Measurements from ENCODE around the gene VSIG4. TPM values are rescaled to one million over a fixed set of nuclear protein-coding genes. Genes with fewer than 3 reads are reported as not detected.

The VSIG4 gene
- total RNA-seq, 2 experiments from 2014 or later: 0.23 TPM; not detected in 1

DNA sequence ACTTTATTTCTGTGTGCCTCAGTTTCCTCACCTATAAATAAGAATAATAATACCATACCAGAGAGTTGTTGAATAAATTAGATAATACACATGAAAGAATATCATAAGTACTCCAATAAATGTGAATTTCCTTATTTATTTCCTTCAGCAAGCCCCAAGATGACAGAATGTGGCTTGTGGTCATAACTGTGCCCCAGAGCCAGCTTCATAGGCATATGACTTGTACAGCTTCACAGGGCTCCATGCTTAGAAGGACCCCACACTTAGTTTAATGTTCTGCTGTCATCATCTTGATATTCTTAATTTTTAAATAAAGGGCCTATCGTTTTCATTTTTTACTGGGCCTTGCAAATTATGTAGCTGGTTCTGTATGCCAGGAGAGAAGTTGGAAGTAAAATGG lies 25.3 kb downstream of the VSIG4 start:
- DNase-seq: no peak
- peaks cover 75% of the 10 kb centered on the region for H3K4me1 Mint-ChIP-seq (ENCODE audit: low read depth)
- H3K36me3 Mint-ChIP-seq (ENCODE audit: low read depth): peaks cover 2% of the 10 kb centered on the region
- no peak for ATAC-seq
- no peaks in the 10 kb centered on the region for H3K27me3 Mint-ChIP-seq
- no peak overlapping the region for H3K4me3 Mint-ChIP-seq
- no peaks in the 10 kb centered on the region for H3K9me3 Mint-ChIP-seq
- peak overlapping the region; percentile 69 for H3K27ac Mint-ChIP-seq
- TF ChIP-seq, protein P1, sequence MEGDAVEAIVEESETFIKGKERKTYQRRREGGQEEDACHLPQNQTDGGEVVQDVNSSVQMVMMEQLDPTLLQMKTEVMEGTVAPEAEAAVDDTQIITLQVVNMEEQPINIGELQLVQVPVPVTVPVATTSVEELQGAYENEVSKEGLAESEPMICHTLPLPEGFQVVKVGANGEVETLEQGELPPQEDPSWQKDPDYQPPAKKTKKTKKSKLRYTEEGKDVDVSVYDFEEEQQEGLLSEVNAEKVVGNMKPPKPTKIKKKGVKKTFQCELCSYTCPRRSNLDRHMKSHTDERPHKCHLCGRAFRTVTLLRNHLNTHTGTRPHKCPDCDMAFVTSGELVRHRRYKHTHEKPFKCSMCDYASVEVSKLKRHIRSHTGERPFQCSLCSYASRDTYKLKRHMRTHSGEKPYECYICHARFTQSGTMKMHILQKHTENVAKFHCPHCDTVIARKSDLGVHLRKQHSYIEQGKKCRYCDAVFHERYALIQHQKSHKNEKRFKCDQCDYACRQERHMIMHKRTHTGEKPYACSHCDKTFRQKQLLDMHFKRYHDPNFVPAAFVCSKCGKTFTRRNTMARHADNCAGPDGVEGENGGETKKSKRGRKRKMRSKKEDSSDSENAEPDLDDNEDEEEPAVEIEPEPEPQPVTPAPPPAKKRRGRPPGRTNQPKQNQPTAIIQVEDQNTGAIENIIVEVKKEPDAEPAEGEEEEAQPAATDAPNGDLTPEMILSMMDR (IDR thresholded peaks at IDR 0.05): no peak
- ChIA-PET POLR2A (interaction anchor here (0.5 to 1.3 kb wide), 2 partner anchors 41 to 309 kb away, joined by 3 to 4 read pairs; no protein-coding TSS in a partner anchor), CTCF (interaction anchor here (1.4 kb wide), 2 partner anchors 22 to 433 kb away, joined by 3 read pairs; no protein-coding TSS in a partner anchor)
- intact Hi-C loops (cut with micrococcal nuclease): no loop called here

DNA sequence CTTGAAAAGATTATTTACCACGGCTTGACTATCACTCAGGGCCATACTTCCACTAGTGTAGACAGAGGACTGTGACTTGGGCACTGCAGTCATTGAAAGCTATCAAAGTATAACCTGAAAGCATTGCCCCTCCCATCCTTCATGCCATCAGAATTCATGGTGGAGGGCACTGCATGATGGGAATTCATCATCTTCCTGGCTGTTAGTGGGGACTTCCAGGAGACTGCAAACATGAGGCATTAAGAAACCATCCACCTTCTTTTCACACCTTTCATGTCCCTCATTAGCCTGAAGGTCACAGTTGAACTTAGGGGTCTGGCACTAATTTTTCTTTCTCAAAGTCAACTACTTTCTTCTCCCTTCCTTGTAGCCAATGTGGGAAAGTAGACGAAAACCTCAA lies 25.8 kb downstream of the VSIG4 start:
- Mint-ChIP-seq H3K9me3 (no peaks in the 10 kb centered on the region), H3K4me3 (no peak overlapping the region), H3K4me1 (ENCODE audit: low read depth) (peaks cover 72% of the 10 kb centered on the region), H3K27ac (peak overlapping the region; percentile 67), H3K36me3 (ENCODE audit: low read depth) (peaks cover 2% of the 10 kb centered on the region), H3K27me3 (no peaks in the 10 kb centered on the region)
- DNase-seq: no peak
- ATAC-seq: no peak
- ChIA-PET POLR2A (interaction anchor here (1.3 kb wide), 1 partner anchor 309 kb away, joined by 4 read pairs; no protein-coding TSS in a partner anchor), CTCF (no interaction called here)
- TF ChIP-seq, protein P1 (IDR thresholded peaks at IDR 0.05): no peak
- intact Hi-C loops (cut with micrococcal nuclease): no loop called here

DNA sequence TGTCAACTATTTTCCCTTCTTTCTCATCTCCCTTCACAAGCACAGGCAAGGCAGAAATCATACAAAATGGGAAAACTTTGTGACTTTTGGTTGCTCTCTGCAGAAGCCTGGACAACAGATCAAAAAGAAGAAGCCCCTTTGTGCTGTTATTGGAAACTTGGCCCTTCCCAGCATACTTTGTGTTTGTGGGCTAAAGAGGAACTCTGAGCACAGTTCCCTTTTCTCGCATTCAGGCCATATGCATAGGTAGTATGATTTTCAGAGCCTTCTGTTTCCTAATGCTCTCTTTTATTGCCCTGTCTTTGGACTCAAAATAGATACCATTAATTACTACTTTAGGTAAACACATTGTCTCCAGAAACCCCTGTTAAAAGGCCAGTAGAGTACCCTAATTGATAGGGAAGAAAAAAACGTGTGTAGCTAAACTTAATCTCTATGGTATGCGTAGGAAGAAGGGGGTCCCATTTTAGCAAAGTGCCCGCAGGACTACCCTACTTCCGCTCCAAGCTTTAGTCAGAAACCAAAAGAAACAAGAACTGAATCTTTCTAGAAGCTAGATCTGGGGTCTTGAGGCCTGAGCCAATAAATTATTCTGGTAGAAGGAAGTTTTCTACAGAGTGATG lies 26.6 kb downstream of the VSIG4 start:
- Mint-ChIP-seq H3K36me3 (ENCODE audit: low read depth) (peaks cover 2% of the 10 kb centered on the region), H3K4me3 (no peak overlapping the region), H3K9me3 (no peaks in the 10 kb centered on the region), H3K27me3 (no peaks in the 10 kb centered on the region), H3K4me1 (ENCODE audit: low read depth) (peaks cover 66% of the 10 kb centered on the region), H3K27ac (peak overlapping the region; percentile 67)
- TF ChIP-seq, protein P1 (IDR thresholded peaks at IDR 0.05): no peak
- POLR2A ChIA-PET: no interaction called here
- CTCF ChIA-PET: no interaction called here
- ATAC-seq (no peak), DNase-seq (no peak)
- intact Hi-C loops (cut with micrococcal nuclease): no loop called here

DNA sequence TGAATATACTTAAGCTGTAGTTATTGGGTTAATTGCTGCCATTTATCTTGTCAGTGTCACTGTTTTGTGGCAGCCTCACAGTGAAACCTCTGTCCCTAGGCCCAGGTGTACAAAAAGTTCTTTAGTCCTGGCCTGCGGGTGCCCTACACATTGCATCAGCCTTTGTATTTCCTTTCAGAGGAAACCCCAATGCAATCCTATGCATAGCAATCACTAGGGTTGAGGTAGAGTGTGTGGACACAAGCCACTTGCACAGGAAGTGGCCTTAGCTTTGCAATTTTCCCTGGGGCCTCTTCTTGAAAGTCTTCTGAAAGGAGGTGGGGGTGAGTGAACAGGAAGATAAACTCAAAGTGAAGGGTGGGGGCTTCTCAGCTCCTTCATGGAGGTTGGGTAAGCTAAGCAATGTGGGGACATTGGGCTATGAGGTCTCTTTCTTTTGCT lies 27.8 kb downstream of the VSIG4 start:
- intact Hi-C loops (cut with micrococcal nuclease): no loop called here
- DNase-seq: peak; percentile 54
- Mint-ChIP-seq H3K36me3 (ENCODE audit: low read depth) (peaks cover 2% of the 10 kb centered on the region), H3K9me3 (no peaks in the 10 kb centered on the region), H3K4me3 (no peak overlapping the region), H3K27me3 (no peaks in the 10 kb centered on the region), H3K27ac (peak overlapping the region; percentile 88), H3K4me1 (ENCODE audit: low read depth) (peaks cover 57% of the 10 kb centered on the region)
- peak; percentile 69 for ATAC-seq
- TF ChIP-seq, protein P1 (IDR thresholded peaks at IDR 0.05): no peak
- CTCF ChIA-PET: no interaction called here
- POLR2A ChIA-PET: no interaction called here

DNA sequence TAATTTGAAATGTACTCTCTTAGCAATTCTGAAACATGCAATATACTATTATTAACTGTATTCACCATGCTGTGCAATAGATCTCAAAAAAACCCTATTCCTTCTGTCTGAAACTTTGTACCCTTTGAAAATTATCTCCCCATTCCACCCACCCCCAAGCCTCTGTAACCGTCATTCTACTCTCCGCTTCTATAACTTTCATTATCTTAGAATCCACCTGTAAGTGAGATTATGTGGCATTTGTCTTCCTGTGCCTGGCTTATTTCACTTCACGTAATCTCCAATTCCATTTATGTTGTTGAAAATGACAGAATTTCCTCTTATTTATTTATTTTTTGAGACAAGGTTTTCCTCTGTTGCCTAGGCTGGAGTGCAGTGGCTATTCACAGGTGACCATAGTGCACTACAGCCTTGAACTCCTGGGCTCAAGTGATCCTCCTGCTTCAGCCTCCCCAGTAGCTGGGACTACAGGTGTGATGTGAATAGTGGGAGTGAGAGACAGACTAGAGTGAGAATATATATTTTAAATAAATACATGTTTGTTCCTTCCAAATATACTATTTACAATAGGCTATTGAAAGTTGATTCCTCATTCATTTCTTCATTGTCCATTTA lies 30.5 kb downstream of the VSIG4 start:
- DNase-seq (no peak), ATAC-seq (no peak)
- Mint-ChIP-seq H3K9me3 (peaks cover 3% of the 10 kb centered on the region), H3K27me3 (no peaks in the 10 kb centered on the region), H3K4me1 (ENCODE audit: low read depth) (peaks cover 54% of the 10 kb centered on the region), H3K36me3 (ENCODE audit: low read depth) (peaks cover 15% of the 10 kb centered on the region), H3K4me3 (no peak overlapping the region), H3K27ac (no peak overlapping the region)
- TF ChIP-seq, protein P1 (IDR thresholded peaks at IDR 0.05): no peak
- POLR2A ChIA-PET: no interaction called here
- intact Hi-C loops (cut with micrococcal nuclease): no loop called here
- CTCF ChIA-PET: no interaction called here

Measured in activated CD8-positive, alpha-beta T cell treated with anti-CD3 and anti-CD28 coated beads for 36 hours (primary cell).